IMR-90 (cell line): ENCODE measurements around the gene CALD1. TPM values are rescaled to one million over a fixed set of nuclear protein-coding genes. Genes with fewer than 3 reads are reported as not detected.
A peak's percentile ranks its signal among the peaks of the same experiment; 100 is the strongest.

Experiments
- ATAC-seq: fragments of 200-7000 bp; cut with Tn5 transposase; 2 replicates; pipeline ENCODE4 v1.9.1; 2020; ENCODE audit warnings: low read depth, mild to moderate bottlenecking, moderate library complexity
- BruUV-seq: library from RNA; stranded (reverse); fragments of 400-500 nt; replicated peaks from 2 replicates; lab custom pipeline; 2021; lab: Mats Ljungman, UMichigan
- CTCF ChIA-PET: fragments of 300-600 bp; formaldehyde crosslinking; extraction: SDS; loops from one replicate; lab custom pipeline; 2021; ENCODE audit warnings: antibody characterized with exemption; lab: Yijun Ruan, JAX
- POLR2A ChIA-PET: fragments of 300-600 bp; sonication (Branson Sonifier 250); formaldehyde crosslinking; loops from one replicate; lab custom pipeline; 2022; ENCODE audit warnings: antibody characterized with exemption; ENCODE audit not compliant: unreplicated experiment; lab: Charles Lee
- DNase-seq: peaks from one replicate; pipeline ENCODE4 v3.0.0; 2013
- H2AFZ ChIP-seq: replicated peaks from 2 replicates; pipeline ENCODE3; 2013; ENCODE audit warnings: low read length, mild to moderate bottlenecking; ENCODE audit not compliant: poor library complexity
- H2AK5ac ChIP-seq: 2 replicates; pipeline ENCODE4 v1.6.1; 2013; ENCODE audit warnings: low read depth, low read length, inconsistent platforms
- H2AK9ac ChIP-seq: replicated peaks from 2 replicates; pipeline ENCODE3; 2013; ENCODE audit warnings: mild to moderate bottlenecking, low read depth, low read length, moderate library complexity; ENCODE audit not compliant: poor library complexity
- H2BK120ac ChIP-seq: 2 replicates; pipeline ENCODE4 v1.6.1; 2013; ENCODE audit warnings: low read depth, low read length, inconsistent platforms
- H2BK15ac ChIP-seq: 3 replicates; pipeline ENCODE4 v1.6.1; 2013; ENCODE audit warnings: low read depth, low read length, inconsistent platforms
- H2BK20ac ChIP-seq: 2 replicates; pipeline ENCODE4 v1.6.1; 2013; ENCODE audit warnings: low read depth, mild to moderate bottlenecking, inconsistent platforms, low read length, moderate library complexity
- H2BK5ac ChIP-seq: 2 replicates; pipeline ENCODE4 v1.6.1; 2013; ENCODE audit warnings: mild to moderate bottlenecking, low read depth, low read length, inconsistent platforms; ENCODE audit not compliant: poor library complexity, severe bottlenecking
- H3K14ac ChIP-seq: replicated peaks from 2 replicates; pipeline ENCODE4 v1.6.1; 2013; ENCODE audit warnings: low read depth, low read length, inconsistent platforms
- H3K18ac ChIP-seq: 2 replicates; pipeline ENCODE4 v1.6.1; 2013; ENCODE audit warnings: low read depth, low read length, control low read depth
- H3K23ac ChIP-seq: 2 replicates; pipeline ENCODE4 v1.6.1; 2013; ENCODE audit warnings: low read depth, low read length, inconsistent platforms
- H3K27ac ChIP-seq: 2 replicates; pipeline ENCODE4 v1.5.1; 2013; ENCODE audit warnings: mild to moderate bottlenecking, control low read depth, low read length; ENCODE audit not compliant: insufficient read depth
- H3K27me3 ChIP-seq: 2 replicates; pipeline ENCODE4 v1.6.1; 2013; ENCODE audit warnings: low read length; ENCODE audit not compliant: control insufficient read depth, insufficient read depth
- H3K36me3 ChIP-seq: 2 replicates; pipeline ENCODE4 v1.6.1; 2013; ENCODE audit warnings: low read length, mixed read lengths; ENCODE audit not compliant: control insufficient read depth, insufficient read depth
- H3K4ac ChIP-seq: 2 replicates; pipeline ENCODE4 v1.6.1; 2013; ENCODE audit warnings: low read depth, low read length, inconsistent platforms
- H3K4me1 ChIP-seq: 2 replicates; pipeline ENCODE4 v1.6.1; 2013; ENCODE audit warnings: low read length, mixed read lengths; ENCODE audit not compliant: control insufficient read depth, insufficient read depth
- H3K4me2 ChIP-seq: 2 replicates; pipeline ENCODE4 v1.6.1; 2013; ENCODE audit warnings: low read depth, mild to moderate bottlenecking, control low read depth, low read length, moderate library complexity
- H3K4me3 ChIP-seq: 2 replicates; pipeline ENCODE4 v1.5.1; 2013; ENCODE audit warnings: low read depth, mild to moderate bottlenecking, control low read depth, low read length, moderate library complexity; ENCODE audit not compliant: insufficient read depth
- H3K56ac ChIP-seq: 2 replicates; pipeline ENCODE4 v1.6.1; 2013; ENCODE audit warnings: low read length, inconsistent platforms; ENCODE audit not compliant: insufficient read depth; ENCODE audit errors: extremely low read depth
- H3K79me1 ChIP-seq, 2 experiments: 2 replicates each; pipeline ENCODE4 v1.6.1; 2013; ENCODE audit warnings: low read length in 2 of 2, inconsistent platforms in 1 of 2, low read depth in 1 of 2
- H3K9ac ChIP-seq: 2 replicates; pipeline ENCODE4 v1.6.1; 2013; ENCODE audit warnings: low read depth, low read length, control low read depth
- H3K9me1 ChIP-seq: 2 replicates; pipeline ENCODE4 v1.6.1; 2013; ENCODE audit warnings: low read length, inconsistent platforms; ENCODE audit not compliant: insufficient read depth
- H3K9me3 ChIP-seq: 2 replicates; pipeline ENCODE4 v1.6.1; 2013; ENCODE audit warnings: low read length; ENCODE audit not compliant: control insufficient read depth, insufficient read depth
- H4K20me1 ChIP-seq: 2 replicates; pipeline ENCODE4 v1.6.1; 2013; ENCODE audit warnings: low read length, inconsistent platforms; ENCODE audit not compliant: insufficient read depth
- H4K5ac ChIP-seq: 2 replicates; pipeline ENCODE4 v1.6.1; 2013; ENCODE audit warnings: mild to moderate bottlenecking, low read depth, low read length, control low read depth
- H4K8ac ChIP-seq, 2 experiments: 2 replicates each; pipeline ENCODE4 v1.6.1; 2013; ENCODE audit warnings: low read depth in 2 of 2, low read length in 2 of 2, control low read depth in 1 of 2, inconsistent platforms in 1 of 2
- H4K91ac ChIP-seq: 2 replicates; pipeline ENCODE4 v1.6.1; 2013; ENCODE audit warnings: low read depth, low read length, inconsistent platforms; ENCODE audit not compliant: insufficient read depth
- BHLHE40 ChIP-seq: fragments of 150-350 bp; IDR thresholded peaks from 2 replicates; pipeline ENCODE4 v1.6.1; 2016; ENCODE audit warnings: mild to moderate bottlenecking, low read depth, low read length
- CEBPB ChIP-seq: IDR thresholded peaks from 2 replicates; pipeline ENCODE4 v1.6.1; 2012; ENCODE audit warnings: low read depth, low read length, improper control_type of control experiment
- MXI1 ChIP-seq: IDR thresholded peaks from 2 replicates; pipeline ENCODE4 v1.6.1; 2012; ENCODE audit warnings: low read depth, mild to moderate bottlenecking, low read length, moderate library complexity, borderline replicate concordance
- RCOR1 ChIP-seq: IDR thresholded peaks from 2 replicates; pipeline ENCODE4 v1.6.1; 2012; ENCODE audit warnings: mild to moderate bottlenecking, low read length, improper control_type of control experiment; ENCODE audit not compliant: insufficient replicate concordance
- WGBS, 2 experiments: methylation state at CpG; one replicate each; pipeline versions ENCODE4 v1.1.5 to v1.1.7; 2013; ENCODE audit warnings: missing lambda C conversion rate in 2 of 2; ENCODE audit not compliant: insufficient read length in 1 of 2; ENCODE audit errors: extremely low coverage in 2 of 2; 5-methylcytosine and 5-hydroxymethylcytosine counted together
- dilution Hi-C: fragments of 300-500 bp; cut with HindIII; formaldehyde crosslinking; loops from one replicate; pipeline ENCODE4 v1.14.3; 2018; ENCODE audit warnings: low sequenced_read_pairs; ENCODE audit not compliant: unreplicated experiment
- in situ Hi-C: fragments of 300-500 bp; cut with MboI; formaldehyde crosslinking; loops from 3 replicates; pipeline ENCODE4 v1.14.3; 2019; ENCODE audit warnings: low sequenced_read_pairs, inconsistent platforms, mixed read lengths
- intact Hi-C: fragments of 100-400 bp; cut with micrococcal nuclease; formaldehyde crosslinking; loops from 2 replicates; pipeline ENCODE4 v1.10.0; 2022
- polyA plus RNA-seq, 3 experiments: library from polyadenylated mRNA; depleted of rRNA; stranded (reverse); fragments of >200 nt; gene quantifications; 2 replicates each; pipeline ENCODE4 v1.2.3, GENCODE V29; 2012; ENCODE audit warnings: low replicate concordance in 1 of 3
- total RNA-seq: library from RNA; depleted of rRNA; stranded (reverse); fragments of >200 nt; gene quantifications from 2 replicates; pipeline ENCODE4 v1.2.3, GENCODE V29; 2012

CALD1 gene
- total and polyA plus RNA-seq, 2 of the 4 experiments (the other 2 are of a cell fraction) = 375 to 487 TPM

DNA sequence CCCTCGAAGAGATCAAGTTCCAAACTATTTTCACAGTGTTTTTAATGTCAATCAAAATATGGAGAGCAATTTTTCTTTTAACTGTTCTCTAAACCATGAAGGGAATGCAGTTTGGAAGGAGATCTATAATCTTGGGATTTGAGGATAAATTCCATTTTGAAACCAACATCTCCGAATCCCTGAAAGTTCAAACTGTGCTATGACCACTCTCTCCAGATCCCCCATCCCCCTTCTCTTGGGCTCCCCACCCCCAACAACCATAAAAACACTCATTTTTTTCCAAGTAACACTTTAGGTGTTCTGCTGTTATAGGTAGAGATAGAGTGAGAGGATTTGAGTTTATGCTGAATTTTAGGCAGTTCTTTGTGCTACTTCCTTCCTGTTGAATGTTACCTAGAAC, 1.7 kb downstream of the CALD1 start:
- Histone ChIP-seq H3K27me3 (no peaks in the 10 kb centered on the region), H4K91ac (peak overlapping the region; percentile 3; the same call in 1 of the 2 replicates), H3K4me1 (peaks cover 26% of the 10 kb centered on the region), H2AFZ (no peak overlapping the region), H4K8ac (peak overlapping the region; percentile 34 to 61; a peak in 2 of 4 replicates), H3K18ac (peak overlapping the region; percentile 75), H3K27ac (peak overlapping the region; percentile 86; the same call in 1 of the 2 replicates), H3K56ac (peak overlapping the region; percentile 100), H3K9me3 (no peaks in the 10 kb centered on the region), H2BK120ac (peak overlapping the region; percentile 13; the same call in 1 of the 2 replicates), H3K4me2 (peak overlapping the region; percentile 90), H2BK5ac (peak overlapping the region; percentile 91), H4K5ac (peak overlapping the region; percentile 30), H4K20me1 (peaks cover 54% of the 10 kb centered on the region), H2BK15ac (no peak overlapping the region), H3K9ac (peak overlapping the region; percentile 90), H3K79me1 (peaks cover 0 to 49% of the 10 kb centered on the region in 2 experiments; a peak in 2 of 4 replicates), H2AK5ac (no peak overlapping the region), H3K4me3 (peak overlapping the region; percentile 66), H2AK9ac (no peak overlapping the region), H3K36me3 (peaks cover 17% of the 10 kb centered on the region), H3K4ac (peak overlapping the region; percentile 84; the same call in 1 of the 2 replicates), H3K9me1 (peaks cover 29% of the 10 kb centered on the region), H2BK20ac (no peak overlapping the region), H3K14ac (peak overlapping the region; percentile 94), H3K23ac (peak overlapping the region; percentile 96; the same call in 1 of the 2 replicates)
- TF ChIP-seq CEBPB (no peak), BHLHE40 (no peak), RCOR1 (no peak), MXI1 (no peak)
- ATAC-seq (no peak), DNase-seq (no peak)
- intact Hi-C loops (loop anchor here (1.0 to 2.0 kb wide), 2 partner anchors 85 to 106 kb away; no protein-coding TSS in a partner anchor), dilution Hi-C loops (no loop called here), in situ Hi-C loops (no loop called here)
- BruUV-seq = no TSS peak
- CTCF ChIA-PET = interaction anchor here (0.6 kb wide), 2 partner anchors 146 to 740 kb away, joined by 3 to 4 read pairs; no protein-coding TSS in a partner anchor
- POLR2A ChIA-PET = interaction anchor here (0.7 to 2.7 kb wide), 4 partner anchors 14 to 89 kb away, joined by 3 to 16 read pairs (median 4); no protein-coding TSS in a partner anchor
- WGBS, 2 experiments = no CpG with 5 or more reads among the region's 2 CpGs
